ENCODE data around the gene IL31RA.

The IL31RA gene

DNA sequence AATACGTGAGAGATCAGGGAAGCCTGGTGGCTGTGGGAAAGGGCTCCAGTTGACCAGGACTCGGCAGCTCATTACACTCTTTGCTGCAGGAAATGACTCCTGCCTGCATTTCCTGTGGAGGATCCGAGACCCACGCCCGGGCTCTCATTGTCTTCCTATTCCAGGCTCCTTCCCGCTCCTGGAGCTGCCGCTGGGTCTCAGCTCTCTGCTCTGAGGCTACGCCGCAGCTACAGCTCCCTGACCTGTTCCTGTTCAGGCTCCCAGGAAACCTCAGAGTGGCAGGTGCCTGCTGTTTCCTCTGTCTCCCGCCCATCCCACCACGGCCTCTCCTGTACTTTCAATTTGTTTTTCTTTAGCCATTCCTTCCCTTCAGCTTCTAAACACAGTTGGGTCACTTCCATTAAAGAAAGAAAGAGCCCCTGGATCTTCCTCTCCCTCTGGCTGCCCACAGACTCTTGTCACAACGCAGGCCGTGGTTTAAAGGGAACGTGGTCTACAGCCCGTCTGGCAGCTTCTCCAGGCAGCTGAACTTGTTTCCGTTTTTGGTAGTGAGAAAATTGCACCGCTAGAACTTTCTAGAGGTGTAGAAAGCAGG, 72.1 kb downstream of the IL31RA start:
- Histone ChIP-seq H3K4ac (ENCODE audit: low read depth, low read length) (no peak overlapping the region), H2BK15ac (replicated peaks; ENCODE audit: low read depth) (no peak overlapping the region), H3K23ac (ENCODE audit: low read length) (no peak overlapping the region), H3K36me3 (ENCODE audit: control insufficient read depth, insufficient read depth, low read length) (no peaks in the 10 kb centered on the region), H3K4me3 (ENCODE audit: low read length) (no peak overlapping the region), H2AK5ac (ENCODE audit: low read length) (no peak overlapping the region), H3K18ac (ENCODE audit: low read length) (no peak overlapping the region), H3K4me1 (ENCODE audit: control insufficient read depth, low read depth, low read length) (no peaks in the 10 kb centered on the region), H3K27ac (ENCODE audit: low read depth, low read length) (no peak overlapping the region), H2BK120ac (ENCODE audit: low read depth, low read length) (no peak overlapping the region), H3K4me2 (ENCODE audit: low read length) (no peak overlapping the region), H3K79me1 (ENCODE audit: low read length) (no peaks in the 10 kb centered on the region), H4K8ac (ENCODE audit: low read depth, low read length) (no peak overlapping the region), H4K5ac (ENCODE audit: low read length) (no peak overlapping the region), H2BK5ac (ENCODE audit: low read length) (no peak overlapping the region), H3K56ac (ENCODE audit: low read length) (peak overlapping the region; percentile 10), H3K79me2 (ENCODE audit: control insufficient read depth, insufficient read depth, low read length) (no peaks in the 10 kb centered on the region), H3K27me3 (ENCODE audit: insufficient read depth, low read length, poor library complexity) (no peaks in the 10 kb centered on the region), H3K9ac (ENCODE audit: low read length) (no peak overlapping the region)
- WGBS (ENCODE audit: extremely low coverage, insufficient coverage, low lambda C conversion rate): no CpG with 5 or more reads among the region's 17 CpGs
- peak; percentile 46 for DNase-seq

DNA sequence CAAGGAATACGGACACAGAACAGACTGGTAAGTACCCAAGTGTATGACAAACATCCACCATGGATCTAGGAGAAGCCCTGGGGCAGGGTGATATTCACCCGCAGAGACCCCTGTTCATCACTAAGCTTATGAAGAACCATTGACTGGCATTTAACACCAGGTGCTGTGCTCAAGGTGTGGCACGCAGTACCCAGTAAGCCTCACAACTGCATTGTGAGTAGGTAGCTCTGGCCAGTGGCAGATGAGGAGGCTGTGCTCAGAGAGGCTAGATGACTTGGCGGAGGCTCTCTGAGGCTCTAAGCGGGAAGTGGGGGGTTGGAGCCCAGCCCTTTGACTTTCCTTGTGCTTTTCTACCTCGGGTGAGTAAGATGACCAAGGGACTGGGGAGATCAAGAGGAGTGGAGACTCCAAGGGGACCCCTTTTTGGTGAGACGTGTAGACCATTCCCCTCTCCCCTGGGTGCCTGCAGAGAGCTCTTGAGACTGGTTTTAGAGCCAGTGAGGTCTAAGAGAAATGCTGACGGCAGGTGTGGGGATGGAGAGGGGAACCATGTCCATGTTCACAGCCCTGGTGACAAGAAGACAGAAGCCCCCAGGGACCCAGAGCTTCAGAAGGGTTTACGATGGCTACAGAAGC, 72.8 kb downstream of the IL31RA start:
- no peak overlapping the region for H2AK5ac ChIP-seq (ENCODE audit: low read length)
- H2BK15ac ChIP-seq (replicated peaks; ENCODE audit: low read depth): no peak overlapping the region
- H2BK5ac ChIP-seq (ENCODE audit: low read length): no peak overlapping the region
- no peak overlapping the region for H2BK120ac ChIP-seq (ENCODE audit: low read depth, low read length)
- no peak overlapping the region for H3K4ac ChIP-seq (ENCODE audit: low read depth, low read length)
- H3K79me2 ChIP-seq (ENCODE audit: control insufficient read depth, insufficient read depth, low read length): no peaks in the 10 kb centered on the region
- no peaks in the 10 kb centered on the region for H3K27me3 ChIP-seq (ENCODE audit: insufficient read depth, low read length, poor library complexity)
- H3K27ac ChIP-seq (ENCODE audit: low read depth, low read length): no peak overlapping the region
- H3K79me1 ChIP-seq (ENCODE audit: low read length): no peaks in the 10 kb centered on the region
- H4K5ac ChIP-seq (ENCODE audit: low read length): no peak overlapping the region
- no peak overlapping the region for H3K4me2 ChIP-seq (ENCODE audit: low read length)
- H3K4me1 ChIP-seq (ENCODE audit: control insufficient read depth, low read depth, low read length): no peaks in the 10 kb centered on the region
- H4K8ac ChIP-seq (ENCODE audit: low read depth, low read length): no peak overlapping the region
- H3K4me3 ChIP-seq (ENCODE audit: low read length): no peak overlapping the region
- no peaks in the 10 kb centered on the region for H3K36me3 ChIP-seq (ENCODE audit: control insufficient read depth, insufficient read depth, low read length)
- DNase-seq: no peak
- no peak overlapping the region for H3K23ac ChIP-seq (ENCODE audit: low read length)
- no CpG with 5 or more reads among the region's 9 CpGs for WGBS (ENCODE audit: extremely low coverage, insufficient coverage, low lambda C conversion rate)
- H3K18ac ChIP-seq (ENCODE audit: low read length): no peak overlapping the region
- no peak overlapping the region for H3K9ac ChIP-seq (ENCODE audit: low read length)
- H3K56ac ChIP-seq (ENCODE audit: low read length): no peak overlapping the region

DNA sequence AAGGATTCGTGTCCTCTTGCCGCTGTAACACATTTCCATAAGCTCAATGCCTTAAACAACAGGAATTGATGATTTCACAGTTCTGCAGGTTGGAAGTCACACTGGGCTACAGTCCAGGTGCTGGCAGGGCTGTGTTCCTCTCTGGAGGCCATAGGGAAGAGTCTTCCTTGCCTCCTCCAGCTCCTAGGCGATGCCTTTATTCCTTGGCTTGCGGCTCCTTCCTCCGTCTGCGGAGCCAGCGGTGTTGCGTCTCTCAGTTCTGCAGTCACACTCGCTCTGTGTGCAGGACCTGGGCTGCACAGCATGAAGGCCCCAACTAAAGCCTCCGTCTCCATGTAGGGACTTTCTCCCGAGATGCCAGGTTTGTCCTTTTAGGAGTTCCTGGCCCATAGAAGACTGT, 73.6 kb downstream of the IL31RA start:
- Histone ChIP-seq H2AK5ac (ENCODE audit: low read length) (no peak overlapping the region), H3K56ac (ENCODE audit: low read length) (no peak overlapping the region), H4K5ac (ENCODE audit: low read length) (no peak overlapping the region), H3K4me1 (ENCODE audit: control insufficient read depth, low read depth, low read length) (no peaks in the 10 kb centered on the region), H4K8ac (ENCODE audit: low read depth, low read length) (no peak overlapping the region), H3K18ac (ENCODE audit: low read length) (no peak overlapping the region), H2BK5ac (ENCODE audit: low read length) (no peak overlapping the region), H2BK120ac (ENCODE audit: low read depth, low read length) (no peak overlapping the region), H3K23ac (ENCODE audit: low read length) (no peak overlapping the region), H3K4me2 (ENCODE audit: low read length) (no peak overlapping the region), H3K4me3 (ENCODE audit: low read length) (no peak overlapping the region), H3K27me3 (ENCODE audit: insufficient read depth, low read length, poor library complexity) (no peaks in the 10 kb centered on the region), H3K4ac (ENCODE audit: low read depth, low read length) (no peak overlapping the region), H3K79me1 (ENCODE audit: low read length) (no peaks in the 10 kb centered on the region), H3K36me3 (ENCODE audit: control insufficient read depth, insufficient read depth, low read length) (no peaks in the 10 kb centered on the region), H3K79me2 (ENCODE audit: control insufficient read depth, insufficient read depth, low read length) (no peaks in the 10 kb centered on the region), H3K27ac (ENCODE audit: low read depth, low read length) (no peak overlapping the region), H2BK15ac (replicated peaks; ENCODE audit: low read depth) (no peak overlapping the region), H3K9ac (ENCODE audit: low read length) (no peak overlapping the region)
- no CpG with 5 or more reads among the region's 11 CpGs for WGBS (ENCODE audit: extremely low coverage, insufficient coverage, low lambda C conversion rate)
- DNase-seq: no peak

DNA sequence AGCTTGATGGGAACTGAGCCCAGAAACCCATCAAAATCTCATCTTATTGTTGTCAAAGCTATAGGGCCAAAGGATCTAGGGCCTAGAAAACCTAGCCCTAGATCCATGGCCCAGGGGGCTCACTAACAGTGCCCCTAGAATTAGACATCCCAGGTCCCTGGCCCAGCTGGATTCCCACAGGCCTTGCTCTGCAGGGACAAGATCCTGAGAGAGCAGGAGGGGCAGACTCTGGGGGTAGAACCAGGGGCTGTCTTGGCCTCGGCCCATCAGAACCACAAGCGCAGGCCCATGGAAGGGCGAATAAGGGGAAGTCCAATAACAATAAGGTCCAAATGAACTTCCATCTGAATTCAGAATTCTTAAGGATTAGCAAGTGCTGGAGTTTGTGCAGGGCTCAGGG, 74.0 kb downstream of the IL31RA start:
- Histone ChIP-seq H3K4me1 (ENCODE audit: control insufficient read depth, low read depth, low read length) (no peaks in the 10 kb centered on the region), H3K23ac (ENCODE audit: low read length) (no peak overlapping the region), H2BK120ac (ENCODE audit: low read depth, low read length) (no peak overlapping the region), H3K4ac (ENCODE audit: low read depth, low read length) (no peak overlapping the region), H3K27ac (ENCODE audit: low read depth, low read length) (no peak overlapping the region), H4K8ac (ENCODE audit: low read depth, low read length) (no peak overlapping the region), H2BK5ac (ENCODE audit: low read length) (no peak overlapping the region), H3K4me2 (ENCODE audit: low read length) (no peak overlapping the region), H2AK5ac (ENCODE audit: low read length) (no peak overlapping the region), H4K5ac (ENCODE audit: low read length) (no peak overlapping the region), H3K79me1 (ENCODE audit: low read length) (no peaks in the 10 kb centered on the region), H3K18ac (ENCODE audit: low read length) (no peak overlapping the region), H3K4me3 (ENCODE audit: low read length) (no peak overlapping the region), H3K79me2 (ENCODE audit: control insufficient read depth, insufficient read depth, low read length) (no peaks in the 10 kb centered on the region), H2BK15ac (replicated peaks; ENCODE audit: low read depth) (no peak overlapping the region), H3K56ac (ENCODE audit: low read length) (no peak overlapping the region), H3K9ac (ENCODE audit: low read length) (no peak overlapping the region), H3K27me3 (ENCODE audit: insufficient read depth, low read length, poor library complexity) (no peaks in the 10 kb centered on the region), H3K36me3 (ENCODE audit: control insufficient read depth, insufficient read depth, low read length) (no peaks in the 10 kb centered on the region)
- no peak for DNase-seq
- no CpG with 5 or more reads among the region's 3 CpGs for WGBS (ENCODE audit: extremely low coverage, insufficient coverage, low lambda C conversion rate)

DNA sequence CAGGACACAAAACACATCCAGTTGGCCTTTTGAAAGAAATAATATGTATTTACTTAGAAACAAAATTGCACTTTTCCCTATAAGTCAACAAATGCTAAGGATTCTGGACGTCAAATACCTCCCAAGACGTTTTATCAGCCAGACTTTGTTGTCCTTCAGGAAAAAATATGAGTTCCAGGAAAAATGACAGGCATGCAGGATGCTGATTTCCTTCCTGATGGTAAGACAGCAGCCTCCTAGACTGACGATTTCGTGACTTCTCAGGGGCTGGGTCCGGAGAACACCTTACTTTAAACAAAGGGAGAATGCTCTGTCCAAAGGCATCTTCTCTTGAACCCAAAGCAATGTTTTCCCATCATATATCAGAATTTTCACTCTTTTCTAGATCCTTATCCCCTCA, 74.6 kb downstream of the IL31RA start:
- no peaks in the 10 kb centered on the region for H3K36me3 ChIP-seq (ENCODE audit: control insufficient read depth, insufficient read depth, low read length)
- no peak overlapping the region for H3K18ac ChIP-seq (ENCODE audit: low read length)
- no peak overlapping the region for H4K8ac ChIP-seq (ENCODE audit: low read depth, low read length)
- no peak for DNase-seq
- no peaks in the 10 kb centered on the region for H3K79me2 ChIP-seq (ENCODE audit: control insufficient read depth, insufficient read depth, low read length)
- no peak overlapping the region for H2BK120ac ChIP-seq (ENCODE audit: low read depth, low read length)
- H3K56ac ChIP-seq (ENCODE audit: low read length): no peak overlapping the region
- no peaks in the 10 kb centered on the region for H3K27me3 ChIP-seq (ENCODE audit: insufficient read depth, low read length, poor library complexity)
- H3K4me1 ChIP-seq (ENCODE audit: control insufficient read depth, low read depth, low read length): no peaks in the 10 kb centered on the region
- no peak overlapping the region for H3K4me2 ChIP-seq (ENCODE audit: low read length)
- H2BK5ac ChIP-seq (ENCODE audit: low read length): no peak overlapping the region
- H3K27ac ChIP-seq (ENCODE audit: low read depth, low read length): no peak overlapping the region
- no peak overlapping the region for H2AK5ac ChIP-seq (ENCODE audit: low read length)
- no peak overlapping the region for H3K9ac ChIP-seq (ENCODE audit: low read length)
- H2BK15ac ChIP-seq (replicated peaks; ENCODE audit: low read depth): no peak overlapping the region
- no peak overlapping the region for H4K5ac ChIP-seq (ENCODE audit: low read length)
- no peaks in the 10 kb centered on the region for H3K79me1 ChIP-seq (ENCODE audit: low read length)
- H3K4ac ChIP-seq (ENCODE audit: low read depth, low read length): no peak overlapping the region
- WGBS (ENCODE audit: extremely low coverage, insufficient coverage, low lambda C conversion rate): no CpG with 5 or more reads among the region's 5 CpGs
- H3K23ac ChIP-seq (ENCODE audit: low read length): no peak overlapping the region
- H3K4me3 ChIP-seq (ENCODE audit: low read length): no peak overlapping the region

DNA sequence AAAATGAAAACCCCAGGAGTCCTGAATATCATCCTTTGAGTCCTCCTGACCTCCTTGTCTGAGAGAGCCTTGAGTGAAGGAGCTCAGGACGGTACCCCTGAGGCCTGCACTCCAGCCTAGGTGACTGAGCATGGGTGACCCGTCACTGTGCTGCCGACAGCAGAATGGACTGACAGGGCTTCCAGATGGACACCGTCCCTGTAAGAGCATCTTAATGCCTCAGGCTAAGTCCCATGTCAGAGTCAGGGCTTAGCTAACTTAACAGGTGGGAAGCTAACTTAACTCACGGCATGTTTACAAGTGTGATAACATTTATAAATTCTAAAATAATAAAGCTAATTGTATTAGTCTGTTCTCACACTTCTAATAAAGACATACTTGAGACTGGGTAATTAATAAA, 75.3 kb downstream of the IL31RA start:
- no peak overlapping the region for H3K4me2 ChIP-seq (ENCODE audit: low read length)
- no peak overlapping the region for H3K23ac ChIP-seq (ENCODE audit: low read length)
- DNase-seq: no peak

More for the DNA sequence above, 75.3 kb downstream of the IL31RA start:
- Histone ChIP-seq H3K79me1 (ENCODE audit: low read length) (no peaks in the 10 kb centered on the region), H3K9ac (ENCODE audit: low read length) (no peak overlapping the region), H4K5ac (ENCODE audit: low read length) (no peak overlapping the region), H3K18ac (ENCODE audit: low read length) (no peak overlapping the region), H2BK120ac (ENCODE audit: low read depth, low read length) (no peak overlapping the region), H2BK15ac (replicated peaks; ENCODE audit: low read depth) (no peak overlapping the region), H3K36me3 (ENCODE audit: control insufficient read depth, insufficient read depth, low read length) (no peaks in the 10 kb centered on the region), H3K27me3 (ENCODE audit: insufficient read depth, low read length, poor library complexity) (no peaks in the 10 kb centered on the region), H3K79me2 (ENCODE audit: control insufficient read depth, insufficient read depth, low read length) (no peaks in the 10 kb centered on the region), H3K56ac (ENCODE audit: low read length) (no peak overlapping the region), H2BK5ac (ENCODE audit: low read length) (no peak overlapping the region), H2AK5ac (ENCODE audit: low read length) (no peak overlapping the region), H3K4me1 (ENCODE audit: control insufficient read depth, low read depth, low read length) (no peaks in the 10 kb centered on the region), H3K4ac (ENCODE audit: low read depth, low read length) (no peak overlapping the region), H3K27ac (ENCODE audit: low read depth, low read length) (no peak overlapping the region), H4K8ac (ENCODE audit: low read depth, low read length) (no peak overlapping the region), H3K4me3 (ENCODE audit: low read length) (no peak overlapping the region)
- WGBS (ENCODE audit: extremely low coverage, insufficient coverage, low lambda C conversion rate): no CpG with 5 or more reads among the region's 5 CpGs

Measured in mesendoderm (in vitro differentiated cells).